OCI-LY1 (cell line): ENCODE data around the gene PTGES.
"Not testable (repeated sequence)": the region's sequence is repeated elsewhere in the genome, so short reads cannot be mapped to it uniquely, and the experiment has no call there.

Experiments
- H2AFZ ChIP-seq: fragments of 200-600 bp; sonication (generic), shearing (Covaris generic); 2 replicates; pipeline ENCODE4 v1.6.0; 2014; ENCODE audit warnings: antibody characterized with exemption, mild to moderate bottlenecking, low read length
- H3F3A ChIP-seq: fragments of 200-600 bp; sonication (generic), shearing (Covaris generic); 2 replicates; pipeline ENCODE4 v1.6.0; 2014; ENCODE audit warnings: mild to moderate bottlenecking, antibody characterized with exemption, low read length, moderate library complexity; ENCODE audit not compliant: insufficient read depth
- H3K27ac ChIP-seq: fragments of 200-600 bp; sonication (generic); 2 replicates; pipeline ENCODE4 v1.5.1; 2014; ENCODE audit warnings: low read length, mixed run types, mild to moderate bottlenecking, low read depth; ENCODE audit not compliant: poor library complexity, severe bottlenecking
- H3K27me3 ChIP-seq: fragments of 200-600 bp; sonication (generic); 2 replicates; pipeline ENCODE4 v1.6.0; 2014; ENCODE audit warnings: antibody characterized with exemption, mild to moderate bottlenecking, low read length, moderate library complexity; ENCODE audit not compliant: insufficient read depth
- H3K36me3 ChIP-seq: fragments of 200-600 bp; sonication (generic); 2 replicates; pipeline ENCODE4 v1.6.1; 2014; ENCODE audit warnings: mild to moderate bottlenecking, antibody characterized with exemption, low read length, moderate library complexity, mixed read lengths; ENCODE audit not compliant: insufficient read depth
- H3K4me1 ChIP-seq: fragments of 200-600 bp; sonication (generic); 2 replicates; pipeline ENCODE4 v1.5.1; 2014; ENCODE audit warnings: mild to moderate bottlenecking, low read length, moderate library complexity; ENCODE audit not compliant: insufficient read depth, severe bottlenecking
- H3K4me2 ChIP-seq: fragments of 200-600 bp; sonication (generic), shearing (Covaris generic); 2 replicates; pipeline ENCODE4 v1.6.1; 2014; ENCODE audit warnings: low read length
- H3K4me3 ChIP-seq: fragments of 200-600 bp; sonication (generic); 2 replicates; pipeline ENCODE4 v1.5.1; 2014; ENCODE audit warnings: low read length, low read depth, mild to moderate bottlenecking, mixed read lengths; ENCODE audit not compliant: poor library complexity, severe bottlenecking
- H3K79me2 ChIP-seq: fragments of 200-600 bp; shearing (Covaris generic); 2 replicates; pipeline ENCODE4 v1.6.1; 2016; ENCODE audit warnings: mixed run types, low read length, mixed read lengths; ENCODE audit not compliant: insufficient read depth
- H3K9ac ChIP-seq: fragments of 200-600 bp; sonication (generic), shearing (Covaris generic); 2 replicates; pipeline ENCODE4 v1.6.1; 2014; ENCODE audit warnings: mild to moderate bottlenecking, low read length, mixed read lengths
- H3K9me2 ChIP-seq: fragments of 200-600 bp; sonication (generic), shearing (Covaris generic); 2 replicates; pipeline ENCODE4 v1.6.1; 2014; ENCODE audit warnings: low read depth, mild to moderate bottlenecking, low read length, mixed read lengths
- H3K9me3 ChIP-seq: fragments of 200-600 bp; shearing (Covaris generic); 2 replicates; pipeline ENCODE4 v1.6.1; 2014; ENCODE audit warnings: low read length, mixed read lengths
- H4K20me1 ChIP-seq: fragments of 200-600 bp; sonication (generic), shearing (Covaris generic); 2 replicates; pipeline ENCODE4 v1.6.0; 2016; ENCODE audit warnings: mild to moderate bottlenecking, low read length; ENCODE audit not compliant: insufficient read depth
- CTCF ChIP-seq: fragments of 200-600 bp; sonication (generic), shearing (Covaris generic); IDR thresholded peaks from 2 replicates; pipeline ENCODE4 v1.5.1; 2017; ENCODE audit warnings: mild to moderate bottlenecking, antibody characterized with exemption, low read length, moderate library complexity, mixed read lengths
- EZH2 ChIP-seq: fragments of 200-600 bp; sonication (generic), shearing (Covaris generic); IDR thresholded peaks from 2 replicates; pipeline ENCODE4 v1.8.0; 2017; ENCODE audit warnings: borderline replicate concordance, mixed run types, mild to moderate bottlenecking, antibody characterized with exemption, low read length, moderate library complexity, mixed read lengths

Gene PTGES

GRCh38 chr9:129762985-129763926, 10.4 kb upstream of the PTGES start:
- H3K9me3 ChIP-seq, result no peaks in the 10 kb centered on the region
- H3K9ac ChIP-seq, result no peak overlapping the region
- H3F3A ChIP-seq, result no peaks in the 10 kb centered on the region
- no peaks in the 10 kb centered on the region for H3K79me2 ChIP-seq
- H3K36me3 ChIP-seq, result no peaks in the 10 kb centered on the region
- TF ChIP-seq EZH2 (no peak), CTCF (no peak)
- no peak overlapping the region for H3K4me3 ChIP-seq
- H3K27me3 ChIP-seq, result no peaks in the 10 kb centered on the region
- H3K9me2 ChIP-seq, result no peaks in the 10 kb centered on the region
- no peak overlapping the region for H3K27ac ChIP-seq
- no peak overlapping the region for H2AFZ ChIP-seq
- H3K4me1 ChIP-seq, result no peaks in the 10 kb centered on the region
- H4K20me1 ChIP-seq, result no peaks in the 10 kb centered on the region
- H3K4me2 ChIP-seq, result no peak overlapping the region

GRCh38 chr9:129762370-129762984, 9.6 kb upstream of the PTGES start:
- H3K4me2 ChIP-seq, H3K4me3 ChIP-seq, H2AFZ ChIP-seq, H3K27ac ChIP-seq, H3K79me2 ChIP-seq, H3K9me2 ChIP-seq, H3K4me1 ChIP-seq, H4K20me1 ChIP-seq, H3K9ac ChIP-seq, H3K9me3 ChIP-seq, H3K27me3 ChIP-seq, H3K36me3 ChIP-seq, H3F3A ChIP-seq: not testable (repeated sequence)

- Histone ChIP-seq H3K9me3 (no peaks in the 10 kb centered on the region), H3K9me2 (no peaks in the 10 kb centered on the region), H3K79me2 (no peaks in the 10 kb centered on the region), H3K27me3 (no peaks in the 10 kb centered on the region), H3K9ac (no peak overlapping the region), H3K4me2 (no peak overlapping the region), H3F3A (no peaks in the 10 kb centered on the region), H4K20me1 (no peaks in the 10 kb centered on the region), H3K4me1 (no peaks in the 10 kb centered on the region), H3K4me3 (no peak overlapping the region), H3K36me3 (no peaks in the 10 kb centered on the region), H3K27ac (no peak overlapping the region), H2AFZ (no peak overlapping the region)
- TF ChIP-seq CTCF, result no peak
- TF ChIP-seq EZH2, result no peak
These were observed 9.1 kb upstream of the PTGES start for GRCh38 chr9:129761901-129762369.
